KMS-11 (cell line): ENCODE results near the gene FAM209A.

Source experiments
- H2AFZ ChIP-seq: fragments of 200-600 bp; sonication (generic); 2 replicates; pipeline ENCODE4 v1.6.1; 2016; ENCODE audit warnings: antibody characterized with exemption, mixed run types, low read depth
- H3K27ac ChIP-seq: fragments of 200-600 bp; sonication (generic); 2 replicates; pipeline ENCODE4 v1.6.1; 2016; ENCODE audit warnings: mild to moderate bottlenecking, mixed run types
- H3K27me3 ChIP-seq: fragments of 200-600 bp; sonication (generic); 2 replicates; pipeline ENCODE4 v1.6.1; 2017; ENCODE audit warnings: mild to moderate bottlenecking, low read depth, mixed run types, moderate library complexity; ENCODE audit not compliant: insufficient read depth
- H3K36me3 ChIP-seq: fragments of 200-600 bp; sonication (generic); 2 replicates; pipeline ENCODE4 v1.6.1; 2017; ENCODE audit warnings: mild to moderate bottlenecking, mixed run types; ENCODE audit not compliant: insufficient read depth
- H3K4me1 ChIP-seq: fragments of 200-600 bp; sonication (generic); 2 replicates; pipeline ENCODE4 v1.6.1; 2016; ENCODE audit warnings: mild to moderate bottlenecking, low read depth, mixed run types; ENCODE audit not compliant: poor library complexity, severe bottlenecking
- H3K4me2 ChIP-seq: fragments of 200-600 bp; sonication (generic); 2 replicates; pipeline ENCODE4 v1.7.0; 2016; ENCODE audit warnings: mild to moderate bottlenecking, mixed run types
- H3K4me3 ChIP-seq: fragments of 200-600 bp; sonication (generic); IDR thresholded peaks from 2 replicates; pipeline ENCODE4 v1.6.1; 2017; ENCODE audit warnings: low read depth, low read length, mixed read lengths; ENCODE audit not compliant: insufficient read depth
- H3K79me2 ChIP-seq: fragments of 200-600 bp; sonication (generic); 2 replicates; pipeline ENCODE4 v1.6.1; 2016; ENCODE audit warnings: low read depth, mixed run types; ENCODE audit not compliant: insufficient read depth
- H3K9ac ChIP-seq: fragments of 200-600 bp; sonication (generic); 2 replicates; pipeline ENCODE4 v1.6.1; 2016; ENCODE audit warnings: mild to moderate bottlenecking, mixed run types
- H4K20me1 ChIP-seq: fragments of 200-600 bp; sonication (generic); 2 replicates; pipeline ENCODE4 v1.6.1; 2016; ENCODE audit warnings: mild to moderate bottlenecking, mixed run types; ENCODE audit not compliant: insufficient read depth
- CTCF ChIP-seq: fragments of 200-600 bp; sonication (generic); conservative IDR thresholded peaks from 2 replicates; pipeline ENCODE4 v1.6.1; 2017; ENCODE audit warnings: low read depth, mild to moderate bottlenecking, antibody characterized with exemption, low read length, moderate library complexity, mixed read lengths

FAM209A gene

GRCh38 chr20:56572172-56572571 is 47.6 kb downstream of the FAM209A start:
- Histone ChIP-seq H3K27ac (peak overlapping the region; percentile 38), H3K4me3 (no peak overlapping the region), H3K79me2 (no peaks in the 10 kb centered on the region), H3K4me1 (peaks cover 64% of the 10 kb centered on the region), H3K27me3 (no peaks in the 10 kb centered on the region), H4K20me1 (no peaks in the 10 kb centered on the region), H2AFZ (peak overlapping the region; percentile 59), H3K9ac (no peak overlapping the region), H3K36me3 (no peaks in the 10 kb centered on the region), H3K4me2 (peak overlapping the region; percentile 27)
- TF ChIP-seq CTCF, result no peak

GRCh38 chr20:56573986-56574385 is 49.4 kb downstream of the FAM209A start:
- H2AFZ ChIP-seq, result no peak overlapping the region
- no peak for TF ChIP-seq CTCF
- peaks cover 57% of the 10 kb centered on the region for H3K4me1 ChIP-seq
- H3K4me3 ChIP-seq, result no peak overlapping the region
- H4K20me1 ChIP-seq, result no peaks in the 10 kb centered on the region
- no peak overlapping the region for H3K27ac ChIP-seq
- no peaks in the 10 kb centered on the region for H3K79me2 ChIP-seq
- H3K27me3 ChIP-seq, result no peaks in the 10 kb centered on the region
- H3K4me2 ChIP-seq, result no peak overlapping the region
- H3K9ac ChIP-seq, result no peak overlapping the region
- no peaks in the 10 kb centered on the region for H3K36me3 ChIP-seq

DNA sequence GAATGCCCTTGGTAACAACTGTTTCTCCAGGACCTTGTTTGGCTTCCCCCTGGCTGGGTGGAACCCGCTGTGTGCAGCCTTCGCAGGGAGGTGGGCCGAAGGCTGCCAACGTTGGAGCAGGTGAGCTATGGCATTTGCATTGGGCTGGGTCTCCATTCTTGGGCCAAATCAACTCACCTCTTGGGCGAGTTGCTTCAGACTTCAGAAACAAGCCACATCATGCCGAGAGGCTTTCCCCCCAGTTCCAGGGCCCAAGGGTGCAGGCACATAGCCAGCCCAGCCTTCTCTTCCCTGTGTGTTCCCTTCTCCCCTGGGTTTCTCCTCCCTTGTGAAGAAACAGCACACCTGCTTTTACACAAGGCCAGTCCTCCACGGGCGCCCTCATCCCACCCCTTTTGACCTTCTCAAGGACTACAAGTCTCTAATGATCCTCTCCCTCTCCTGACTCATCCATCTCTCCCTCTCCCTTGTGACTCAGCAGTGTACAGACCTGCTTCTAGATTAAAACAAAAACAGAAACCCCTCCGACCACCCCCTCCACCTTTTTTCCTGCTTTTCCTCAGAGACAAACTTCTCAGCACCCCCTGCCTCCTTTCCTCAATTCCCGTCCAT is 50.1 kb downstream of the FAM209A start:
- Histone ChIP-seq H3K27me3 (no peaks in the 10 kb centered on the region), H3K79me2 (no peaks in the 10 kb centered on the region), H2AFZ (no peak overlapping the region), H3K27ac (no peak overlapping the region), H3K4me2 (no peak overlapping the region), H4K20me1 (no peaks in the 10 kb centered on the region), H3K36me3 (no peaks in the 10 kb centered on the region), H3K4me3 (no peak overlapping the region), H3K4me1 (peaks cover 60% of the 10 kb centered on the region), H3K9ac (no peak overlapping the region)
- no peak for TF ChIP-seq CTCF

DNA sequence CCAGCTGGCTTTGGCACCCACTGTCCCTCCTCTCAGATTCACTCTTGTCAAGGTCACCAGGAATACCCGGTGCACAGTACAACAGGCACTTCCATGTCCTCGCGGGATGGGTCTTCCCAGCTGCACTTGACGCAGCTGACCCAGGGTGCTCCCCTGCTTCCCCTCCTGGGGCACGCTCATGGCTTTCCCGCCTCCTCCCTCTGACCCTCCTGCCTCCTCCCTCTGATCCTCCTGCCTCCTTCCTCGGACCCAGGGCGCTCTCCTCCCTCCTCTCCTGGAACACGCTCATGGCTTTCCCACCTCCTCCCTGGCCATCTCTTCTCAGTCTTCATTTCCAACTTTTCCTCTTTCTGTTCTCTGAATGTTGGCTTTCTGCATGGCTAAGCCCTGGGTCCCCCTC is 50.6 kb downstream of the FAM209A start:
- no peak for TF ChIP-seq CTCF
- H3K27ac ChIP-seq, result no peak overlapping the region
- no peak overlapping the region for H3K4me2 ChIP-seq
- H3K27me3 ChIP-seq, result no peaks in the 10 kb centered on the region
- H4K20me1 ChIP-seq, result no peaks in the 10 kb centered on the region
- H3K79me2 ChIP-seq, result no peaks in the 10 kb centered on the region
- H3K4me3 ChIP-seq, result no peak overlapping the region
- H2AFZ ChIP-seq, result no peak overlapping the region
- no peaks in the 10 kb centered on the region for H3K36me3 ChIP-seq
- no peak overlapping the region for H3K9ac ChIP-seq
- peaks cover 57% of the 10 kb centered on the region for H3K4me1 ChIP-seq
